GM20431 (cell line): Measurements from ENCODE around the gene NRXN3.

ENCODE experiments used
- in situ Hi-C: fragments of 300-500 bp; cut with MseI, MboI; formaldehyde crosslinking; loops from one replicate; pipeline ENCODE4 v1.15.0; 2020; ENCODE audit warnings: low sequenced_read_pairs; ENCODE audit not compliant: unreplicated experiment

The NRXN3 gene

DNA sequence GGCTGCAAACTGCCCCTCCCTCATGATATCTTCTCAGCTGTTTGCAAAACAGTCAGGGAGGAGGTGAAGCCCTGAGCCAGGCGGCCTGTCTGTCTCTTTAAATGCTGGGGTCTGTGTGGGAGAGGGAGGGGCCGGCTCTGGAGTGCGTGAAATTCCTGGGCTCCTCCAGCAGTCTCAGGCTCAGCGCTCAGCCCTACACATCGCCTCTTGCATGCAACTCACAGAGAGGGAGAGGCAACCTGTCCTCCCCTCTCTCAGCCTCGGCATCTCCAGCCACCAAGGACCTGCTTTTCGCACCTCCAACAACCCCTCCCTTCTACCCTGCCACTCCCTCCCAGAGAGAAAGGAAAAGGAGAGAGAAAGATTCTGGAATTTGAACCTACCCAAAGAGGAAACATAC, at the start of gene NRXN3:
NRXN3 (plus strand) TSS at position 171 of the 400 bp plus-strand sequence. CDS start 72,721 bp downstream, outside the sequence.
- in situ Hi-C loops = no loop called here

DNA sequence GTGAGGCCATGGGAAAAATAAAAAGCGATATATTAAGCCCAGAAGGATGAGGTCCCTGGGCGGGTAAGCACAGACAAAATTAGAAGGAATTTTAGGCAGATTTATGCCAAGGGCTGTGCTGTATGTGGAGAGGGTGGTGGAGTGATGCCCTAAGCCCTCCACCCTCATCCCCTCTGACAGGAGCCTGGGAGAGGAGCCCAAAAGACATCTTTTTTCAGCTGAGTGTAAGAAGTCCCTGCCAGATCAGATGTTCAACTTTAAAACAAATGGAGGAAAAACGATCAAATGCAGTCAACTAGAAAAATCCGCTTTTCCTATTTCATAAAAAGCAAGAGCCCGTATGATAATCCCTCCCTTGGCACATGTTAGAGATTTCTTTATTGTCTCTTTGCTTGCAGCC, 47.7 kb upstream of the NRXN3 start:
- in situ Hi-C loops = no loop called here

DNA sequence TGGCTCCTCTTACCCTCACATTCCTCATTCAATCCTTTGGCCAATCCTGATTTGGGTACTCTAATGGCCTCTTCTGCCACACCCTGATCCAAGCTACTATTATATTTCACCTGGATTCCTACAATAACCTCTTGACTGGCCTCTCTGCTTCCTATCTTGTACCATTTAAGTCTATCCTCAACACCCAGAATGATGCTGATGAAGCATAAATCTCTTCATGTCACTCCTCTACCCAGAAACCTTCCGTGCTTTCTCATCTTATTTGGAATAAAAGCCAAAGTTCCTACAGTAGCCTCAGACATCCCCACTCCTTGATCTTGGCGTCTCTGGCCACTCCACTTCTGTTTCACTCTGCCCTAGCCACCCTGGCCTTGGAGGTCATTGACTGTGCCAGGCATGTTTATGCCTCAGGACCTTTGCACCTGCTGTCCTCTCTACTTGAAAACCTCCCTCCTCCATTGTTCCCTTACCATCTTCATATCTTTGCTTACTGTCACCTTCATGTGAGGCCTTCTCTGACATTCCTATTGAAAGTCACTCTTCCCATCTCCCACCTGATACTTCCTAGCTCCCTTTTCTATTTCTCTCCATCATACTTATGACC, 46.4 kb upstream of the NRXN3 start:
- in situ Hi-C loops = no loop called here

DNA sequence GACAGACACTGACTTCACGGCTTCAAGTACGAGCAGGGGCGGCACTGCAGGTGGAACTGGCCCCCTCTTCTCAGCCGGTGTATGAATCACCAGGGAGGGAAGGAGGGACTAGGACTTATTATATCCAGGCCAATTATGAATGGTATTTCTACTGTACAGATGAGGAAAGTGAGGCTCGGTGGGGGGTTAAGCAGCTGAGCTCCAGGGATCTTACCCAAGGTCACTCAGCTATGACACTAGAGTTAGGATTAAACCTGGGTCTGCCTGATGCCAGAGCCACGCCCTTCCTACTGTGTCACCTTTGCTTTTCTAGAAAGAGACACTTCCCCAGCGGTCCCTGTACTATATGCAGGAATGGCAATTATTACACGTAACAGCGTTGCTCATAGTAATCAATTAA, 42.2 kb upstream of the NRXN3 start:
- in situ Hi-C loops = no loop called here

DNA sequence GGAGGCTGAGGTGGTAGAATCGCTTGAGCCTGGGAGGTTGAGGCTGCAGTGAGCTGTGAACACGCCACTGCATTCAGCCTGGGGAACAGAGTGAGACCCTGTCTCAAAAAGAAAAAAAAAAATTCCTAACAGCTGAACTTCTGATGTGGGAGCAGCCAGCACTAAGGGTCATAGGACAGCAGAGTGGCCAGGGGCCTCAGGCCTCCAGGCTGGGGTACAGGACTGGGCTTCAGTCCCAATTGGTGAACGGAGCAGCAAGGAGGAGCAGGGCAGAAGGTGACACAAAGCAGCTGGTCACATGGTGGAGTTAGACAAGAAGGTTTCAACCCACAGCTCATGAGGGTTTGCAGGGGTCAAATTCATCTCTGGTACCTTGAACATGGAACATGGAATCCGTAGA, 40.8 kb upstream of the NRXN3 start:
- in situ Hi-C loops = no loop called here

DNA sequence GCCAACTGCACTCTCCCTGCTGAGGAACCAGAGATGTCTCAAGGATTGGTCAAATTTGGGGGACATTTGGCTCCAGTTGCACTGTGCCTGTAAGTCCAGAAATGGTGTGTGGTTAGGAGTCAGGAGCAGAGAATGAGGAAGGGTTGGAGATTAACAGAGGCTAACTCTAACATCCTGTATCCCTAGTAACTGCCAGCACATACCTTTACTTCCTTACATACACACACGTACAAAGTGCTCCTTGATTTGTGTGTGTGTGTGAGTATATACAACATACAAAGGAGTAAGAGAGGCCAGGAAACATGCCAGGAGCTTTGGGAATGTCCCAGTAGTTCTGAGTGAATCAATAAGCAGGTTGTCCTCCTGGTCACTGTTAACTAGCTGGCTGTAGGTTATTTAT, 39.8 kb upstream of the NRXN3 start:
- in situ Hi-C loops = no loop called here

DNA sequence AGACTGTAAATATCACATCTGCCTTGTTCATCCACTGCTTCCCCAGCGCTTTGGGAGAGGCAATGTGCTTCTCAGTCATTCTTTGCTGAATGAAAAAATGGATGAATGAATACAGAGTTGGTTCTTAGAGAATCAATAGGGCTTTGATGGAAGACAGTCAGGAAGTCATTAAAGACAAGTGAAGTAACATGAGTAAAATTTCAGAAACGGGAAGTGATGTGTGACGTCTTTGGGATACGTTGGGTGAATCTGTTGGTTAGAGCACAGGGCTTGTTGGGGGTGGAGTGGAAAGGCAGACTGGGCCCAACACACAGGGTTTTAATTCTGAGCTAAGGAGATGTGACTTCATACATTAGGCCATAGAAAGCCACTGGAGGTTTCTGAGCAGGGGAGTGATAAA, 39.0 kb upstream of the NRXN3 start:
- in situ Hi-C loops = no loop called here

DNA sequence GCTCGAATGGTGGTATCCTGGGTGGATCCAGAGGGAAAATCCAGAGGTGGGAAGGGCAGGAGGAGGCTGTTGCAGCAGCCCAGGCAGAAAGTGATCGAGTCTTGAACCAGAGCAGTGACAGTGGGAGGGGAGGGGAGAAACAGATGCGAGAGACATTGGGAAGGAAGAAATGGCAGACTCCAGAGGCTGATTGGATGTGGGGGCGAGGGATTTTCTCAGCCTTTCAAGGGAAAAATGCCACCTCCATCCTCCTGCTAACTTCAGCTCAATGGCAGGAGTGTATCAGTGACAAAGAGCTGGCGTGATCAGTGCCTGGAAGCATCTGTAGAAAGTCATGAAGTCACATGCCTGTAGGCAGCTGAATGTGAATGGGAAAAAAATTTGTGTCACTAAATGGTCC, 38.6 kb upstream of the NRXN3 start:
- in situ Hi-C loops = no loop called here

DNA sequence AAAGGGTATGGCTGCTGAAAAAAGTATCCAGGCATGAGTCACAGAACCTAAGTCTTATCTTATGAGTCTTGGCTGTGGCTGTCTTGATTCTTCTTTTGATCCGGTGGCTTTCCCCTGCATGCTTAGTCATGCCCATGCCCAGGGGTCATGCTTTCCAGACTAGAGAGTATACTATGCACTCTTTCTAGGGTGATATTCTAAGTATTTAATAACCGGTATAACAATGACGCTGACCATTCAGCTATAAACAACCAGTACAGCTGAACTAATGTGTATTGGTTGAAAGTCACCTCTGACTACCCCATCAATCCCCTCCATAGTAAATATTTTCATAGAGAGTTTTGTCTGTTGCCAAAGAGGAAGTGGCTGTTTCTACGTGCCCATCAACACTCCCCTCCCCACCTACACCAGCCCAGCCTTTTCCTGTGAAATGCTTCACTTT, 34.7 kb upstream of the NRXN3 start:
- in situ Hi-C loops = no loop called here

DNA sequence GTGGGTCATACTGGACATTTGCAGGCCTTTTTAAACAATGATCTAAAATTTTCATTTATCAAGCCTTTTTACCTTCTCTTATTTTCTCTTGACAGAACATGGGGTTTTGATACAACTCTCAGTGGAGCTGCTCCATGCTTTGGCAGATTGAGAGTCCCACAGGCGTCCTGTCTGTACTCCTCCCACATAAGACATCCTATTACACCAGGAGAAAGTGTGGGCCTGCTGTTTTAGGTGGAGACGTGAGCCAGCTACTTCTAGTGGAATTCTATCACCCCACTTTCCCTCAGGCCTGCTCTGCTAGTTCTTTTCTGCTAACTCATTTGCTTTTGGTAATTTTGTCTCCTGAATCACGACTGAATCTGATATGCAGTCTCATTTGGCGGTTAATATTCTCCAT, 33.5 kb upstream of the NRXN3 start:
- in situ Hi-C loops = no loop called here

DNA sequence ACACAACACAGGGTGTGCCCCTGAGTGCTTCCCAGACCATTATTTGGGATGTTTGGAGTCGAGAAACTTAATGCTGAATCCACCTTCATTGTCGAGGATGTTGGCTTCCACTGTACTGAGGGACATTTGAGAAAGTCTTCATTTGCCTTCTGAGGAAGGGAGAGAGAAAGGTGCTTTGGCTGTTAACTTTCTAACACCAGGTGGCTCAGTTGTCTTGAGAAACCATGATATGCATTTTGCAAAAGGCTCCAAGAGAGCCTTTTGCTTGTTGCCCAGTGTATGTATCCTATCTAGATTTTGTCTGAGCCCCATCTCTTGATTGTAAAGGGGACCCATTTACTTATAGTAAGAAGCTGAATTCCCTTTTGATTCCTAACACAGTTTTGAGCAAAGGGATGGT, 28.6 kb upstream of the NRXN3 start:
- in situ Hi-C loops = no loop called here

DNA sequence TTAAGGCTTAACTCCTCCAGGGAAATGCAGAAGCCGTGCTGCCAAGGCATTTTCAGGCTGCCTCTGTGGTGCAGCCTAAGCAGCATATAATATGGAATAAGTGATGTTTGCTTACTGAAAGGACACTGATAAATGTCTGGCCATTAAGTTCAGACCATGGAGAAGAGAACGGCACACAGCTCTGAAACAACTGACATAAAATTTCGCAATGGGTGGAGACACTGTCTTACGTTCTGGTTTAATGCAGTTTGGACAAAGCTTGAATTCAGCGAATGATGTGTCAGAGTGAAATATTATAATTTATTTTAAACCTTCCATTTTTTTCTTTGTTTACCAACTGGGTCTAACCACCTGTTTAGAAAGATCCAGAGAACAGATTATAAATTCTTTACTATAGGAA, 27.2 kb upstream of the NRXN3 start:
- in situ Hi-C loops = no loop called here

DNA sequence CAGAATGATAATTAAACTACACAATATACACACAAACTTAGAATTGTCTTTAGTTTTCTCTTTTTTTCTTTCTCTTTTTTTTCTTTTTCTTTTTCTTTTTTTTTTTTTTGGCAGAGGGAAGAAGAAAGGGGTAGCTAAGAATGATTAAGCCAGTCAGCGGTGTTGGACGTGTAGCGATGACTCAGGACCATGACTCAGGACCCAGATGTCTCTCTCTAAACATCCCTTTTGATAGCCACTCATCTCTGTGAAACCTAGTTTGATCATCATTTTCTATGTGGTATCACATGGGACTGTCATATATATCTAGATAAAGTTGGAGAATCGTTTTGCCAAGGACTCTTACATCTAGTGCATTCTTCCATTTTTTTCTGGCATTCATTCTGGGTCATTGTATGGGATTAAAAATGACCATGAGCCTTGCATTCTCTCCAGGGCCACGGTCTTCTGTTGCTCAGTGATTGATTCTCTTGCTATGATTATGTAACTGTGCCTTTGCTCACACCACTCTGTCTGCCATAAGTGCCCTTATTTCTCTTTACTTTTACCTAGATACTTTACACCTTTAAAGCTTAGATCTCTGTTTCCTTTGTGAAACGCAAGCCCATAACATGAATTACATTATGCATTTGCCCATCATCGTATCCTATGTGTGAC, 26.6 kb upstream of the NRXN3 start:
- in situ Hi-C loops = no loop called here

DNA sequence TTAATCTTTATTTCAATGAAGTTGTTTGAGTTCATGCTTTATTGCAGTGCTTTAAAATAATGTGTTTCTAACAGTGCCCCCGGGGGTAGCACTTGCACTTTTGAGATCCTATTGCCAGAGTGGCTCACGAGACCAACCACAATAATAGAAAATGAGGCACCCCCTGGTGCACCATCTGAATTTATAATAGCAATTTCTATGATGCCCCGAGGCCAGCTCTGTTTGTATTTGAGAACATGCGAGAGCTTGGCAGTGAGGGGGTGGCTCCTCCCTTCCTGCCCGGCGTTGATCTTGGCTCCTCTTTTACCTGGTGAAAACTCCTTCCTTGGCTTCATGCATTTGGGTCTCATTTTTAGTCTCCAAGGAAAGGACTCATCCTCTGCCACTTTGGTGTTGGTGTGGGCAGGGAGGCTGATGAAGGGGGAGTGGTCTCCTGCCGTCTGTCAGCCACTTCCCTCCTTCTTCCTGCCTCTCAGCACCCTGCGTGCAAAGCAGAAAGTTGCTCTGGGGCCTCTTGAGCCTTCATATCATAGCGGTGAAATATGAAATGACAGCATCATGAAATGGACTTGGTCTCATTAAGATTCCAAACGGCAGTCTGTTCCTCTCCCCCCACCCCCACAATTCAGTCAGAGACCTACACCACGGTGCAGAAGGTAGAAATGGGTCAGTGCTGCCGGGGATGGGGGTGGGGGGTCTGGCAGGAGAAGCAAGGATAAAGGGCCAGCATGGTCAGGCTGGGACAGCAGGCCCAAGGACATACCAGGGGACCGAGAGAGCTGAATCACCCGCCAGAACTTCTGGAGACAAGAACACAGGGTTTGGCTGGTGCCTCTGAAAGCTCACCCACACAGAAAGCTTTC, 17.7 kb upstream of the NRXN3 start:
- in situ Hi-C loops = no loop called here

DNA sequence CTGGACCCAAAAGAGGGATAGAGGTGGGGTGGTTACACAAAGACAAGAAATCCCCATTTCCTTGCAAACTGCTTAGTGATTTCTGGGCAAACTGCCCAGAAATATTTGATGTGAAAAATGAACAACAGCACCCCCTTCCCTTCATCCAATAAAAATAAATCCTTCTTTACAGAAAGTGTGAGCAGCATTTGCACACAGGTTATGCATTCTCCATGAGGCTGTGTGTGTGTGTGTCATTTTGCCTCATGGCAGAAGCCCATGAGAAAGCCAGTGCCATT, 17.2 kb upstream of the NRXN3 start:
- in situ Hi-C loops = no loop called here

DNA sequence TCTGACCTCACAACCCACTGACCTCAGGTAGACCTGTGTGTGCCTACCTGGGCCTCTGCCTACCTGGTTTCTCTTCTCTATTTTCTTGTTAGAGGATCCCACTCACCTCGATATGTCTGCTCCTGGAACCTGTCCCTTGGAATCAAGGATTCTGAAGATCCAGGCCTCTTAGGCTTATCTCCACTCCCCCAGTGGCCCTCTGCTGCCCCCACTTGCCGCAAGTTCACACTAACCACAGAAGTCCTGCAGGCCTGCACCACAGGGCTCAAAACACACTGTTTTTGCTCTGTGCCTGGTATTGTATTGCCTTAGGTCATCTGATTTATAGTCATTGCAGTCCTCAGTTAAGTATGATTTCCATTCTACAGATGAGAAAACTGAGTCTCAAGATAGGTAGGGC, 15.3 kb upstream of the NRXN3 start:
- in situ Hi-C loops = no loop called here

DNA sequence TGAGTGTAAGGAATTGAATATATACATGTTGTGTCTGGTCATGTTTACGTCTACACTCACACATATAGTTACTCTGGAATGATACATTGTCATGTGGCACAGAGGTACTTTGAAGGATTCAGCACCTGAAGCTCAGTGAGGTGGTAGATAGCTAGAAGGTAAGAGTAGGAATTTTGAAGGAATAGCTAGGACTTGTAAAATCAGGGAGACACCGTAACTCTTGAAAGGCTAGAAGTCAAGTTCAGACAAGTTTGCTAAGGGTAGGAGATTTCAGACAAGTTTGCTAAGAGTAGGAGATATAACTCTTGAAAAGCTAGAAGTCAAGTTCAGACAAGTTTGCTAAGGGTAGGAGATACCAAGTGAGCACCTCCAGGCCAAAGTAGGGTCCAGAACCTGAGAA, 14.0 kb upstream of the NRXN3 start:
- in situ Hi-C loops = no loop called here

DNA sequence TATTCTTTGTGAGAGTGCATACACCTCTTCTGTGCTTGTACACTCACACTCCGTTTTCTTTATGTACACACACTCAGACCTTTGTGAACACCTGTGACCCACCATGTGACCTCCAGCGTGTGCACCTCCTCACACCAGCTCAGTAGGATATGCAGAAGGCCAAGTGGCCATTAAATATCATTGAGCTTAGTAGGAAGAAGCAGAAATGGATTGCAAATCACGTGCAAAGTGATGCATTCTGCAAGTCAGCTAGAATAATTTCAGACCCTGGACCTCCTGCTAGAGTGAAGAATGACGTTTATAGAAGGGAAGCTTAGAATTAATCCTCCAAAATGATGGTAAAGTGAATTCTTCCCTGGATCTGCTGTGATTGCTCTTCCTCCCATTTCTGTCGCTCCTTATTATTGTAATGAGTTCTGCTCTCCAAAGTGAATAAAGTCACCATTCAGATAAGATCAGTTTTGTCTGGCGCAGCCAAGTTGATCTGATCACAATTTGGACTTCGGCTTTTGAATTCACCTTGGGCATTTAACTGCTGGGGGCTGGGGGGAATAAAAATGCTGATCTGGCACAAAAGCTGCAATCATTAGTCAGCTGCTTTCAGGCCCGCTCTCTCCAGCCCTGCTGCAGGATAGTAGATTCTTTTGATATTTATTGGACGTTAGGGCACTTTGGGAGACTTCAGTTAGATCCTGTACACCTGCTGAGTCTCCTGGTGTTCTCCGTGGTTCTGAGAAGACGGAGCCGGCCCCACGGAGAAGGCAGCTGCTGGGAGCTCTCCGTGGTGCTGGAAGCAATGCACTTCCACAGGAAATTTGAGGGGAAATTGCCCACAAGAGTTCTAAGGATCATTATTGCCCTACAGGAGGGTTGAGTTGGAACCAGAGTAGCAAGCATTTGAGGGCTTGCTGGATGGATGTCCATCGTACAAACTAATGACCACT, 12.4 kb upstream of the NRXN3 start:
- in situ Hi-C loops = no loop called here

DNA sequence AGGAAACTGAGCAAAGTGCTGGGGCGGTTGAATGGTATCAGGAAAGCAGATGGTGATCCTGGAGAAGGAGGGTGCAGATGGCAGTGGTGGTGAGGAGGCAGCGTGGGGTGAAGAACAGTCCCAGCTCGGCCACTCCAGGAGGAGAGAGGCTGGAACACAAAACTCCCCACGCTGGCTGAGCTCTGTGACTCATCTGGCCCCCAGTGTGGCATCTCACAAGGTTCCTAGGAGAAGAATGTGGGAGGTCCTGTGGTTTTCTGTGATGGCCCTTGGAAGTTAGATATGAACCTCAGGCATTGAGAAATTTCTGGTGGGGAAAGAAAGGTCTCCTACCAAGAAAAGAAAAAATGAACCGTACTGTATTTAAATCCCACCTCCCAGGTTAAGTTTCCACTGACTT, 8.0 kb upstream of the NRXN3 start:
- in situ Hi-C loops = no loop called here

DNA sequence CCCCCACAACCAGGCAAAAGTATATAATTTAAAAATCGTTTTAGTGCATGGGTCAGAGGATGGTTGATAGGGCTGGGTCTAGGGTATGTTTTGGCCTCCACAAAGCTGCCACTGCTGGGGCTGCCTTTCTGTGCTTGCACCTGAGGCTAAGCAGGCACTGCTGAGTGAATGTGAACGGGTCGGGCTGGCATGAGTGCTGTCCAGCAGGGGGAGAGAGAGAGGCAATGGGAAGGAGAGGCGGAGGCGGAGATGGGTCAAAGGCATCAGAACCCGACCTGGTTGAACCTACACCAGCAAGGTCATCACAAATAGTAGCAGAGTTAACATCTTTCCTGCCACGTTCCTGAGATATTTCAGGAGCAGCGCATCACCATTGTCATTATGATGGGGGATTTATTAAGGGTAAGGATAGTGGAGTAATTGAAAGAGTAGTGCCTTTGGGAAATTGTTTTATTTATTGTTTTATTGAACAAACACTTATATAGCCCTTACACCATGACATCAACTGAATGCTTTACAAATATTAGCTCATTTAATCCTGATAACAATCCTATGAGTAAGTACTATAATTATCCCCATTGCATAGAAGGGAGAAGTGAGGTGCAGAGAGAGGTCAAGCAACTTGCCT, 5.8 kb upstream of the NRXN3 start:
- in situ Hi-C loops = no loop called here
